ENCODE data around the gene MYO1B. TPM values are rescaled to one million over a fixed set of nuclear protein-coding genes. Genes with fewer than 3 reads are reported as not detected.

The MYO1B gene
- total RNA-seq, 6 experiments from 2014 or later: 214 to 254 (median 236) TPM

DNA sequence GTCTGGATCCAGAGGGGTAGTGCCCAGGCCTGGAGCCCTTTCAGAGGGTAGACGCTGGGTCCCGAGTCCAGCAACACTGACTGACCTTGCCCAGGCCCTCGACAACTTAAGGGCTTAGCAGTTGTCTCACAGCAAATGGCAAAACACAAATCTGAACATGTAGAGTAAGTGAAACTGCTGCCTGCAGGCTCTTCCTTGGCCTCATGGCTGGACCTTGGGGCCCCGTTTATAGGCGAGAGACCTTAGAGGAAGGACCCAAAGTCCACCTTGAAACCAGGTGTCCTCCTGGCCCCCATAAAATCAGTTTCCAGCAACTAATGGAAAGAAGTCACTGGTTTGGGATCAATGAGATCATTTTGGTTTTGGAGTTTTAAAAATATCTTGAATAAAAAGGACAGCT lies 154.4 kb downstream of the MYO1B start:
- Mint-ChIP-seq H3K9me3 (no peaks in the 10 kb centered on the region), H3K4me3 (no peak overlapping the region; the same call in 1 of the 2 replicates), H3K27me3 (ENCODE audit: insufficient read depth) (peaks cover 18% of the 10 kb centered on the region), H3K4me1 (ENCODE audit: low read depth) (peaks cover 61% of the 10 kb centered on the region), H3K36me3 (ENCODE audit: low read depth) (peaks cover 60% of the 10 kb centered on the region), H3K27ac (peak overlapping the region; percentile 61)
- no peak for DNase-seq
- TF ChIP-seq, protein P1, sequence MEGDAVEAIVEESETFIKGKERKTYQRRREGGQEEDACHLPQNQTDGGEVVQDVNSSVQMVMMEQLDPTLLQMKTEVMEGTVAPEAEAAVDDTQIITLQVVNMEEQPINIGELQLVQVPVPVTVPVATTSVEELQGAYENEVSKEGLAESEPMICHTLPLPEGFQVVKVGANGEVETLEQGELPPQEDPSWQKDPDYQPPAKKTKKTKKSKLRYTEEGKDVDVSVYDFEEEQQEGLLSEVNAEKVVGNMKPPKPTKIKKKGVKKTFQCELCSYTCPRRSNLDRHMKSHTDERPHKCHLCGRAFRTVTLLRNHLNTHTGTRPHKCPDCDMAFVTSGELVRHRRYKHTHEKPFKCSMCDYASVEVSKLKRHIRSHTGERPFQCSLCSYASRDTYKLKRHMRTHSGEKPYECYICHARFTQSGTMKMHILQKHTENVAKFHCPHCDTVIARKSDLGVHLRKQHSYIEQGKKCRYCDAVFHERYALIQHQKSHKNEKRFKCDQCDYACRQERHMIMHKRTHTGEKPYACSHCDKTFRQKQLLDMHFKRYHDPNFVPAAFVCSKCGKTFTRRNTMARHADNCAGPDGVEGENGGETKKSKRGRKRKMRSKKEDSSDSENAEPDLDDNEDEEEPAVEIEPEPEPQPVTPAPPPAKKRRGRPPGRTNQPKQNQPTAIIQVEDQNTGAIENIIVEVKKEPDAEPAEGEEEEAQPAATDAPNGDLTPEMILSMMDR (IDR thresholded peaks at IDR 0.05): no peak

DNA sequence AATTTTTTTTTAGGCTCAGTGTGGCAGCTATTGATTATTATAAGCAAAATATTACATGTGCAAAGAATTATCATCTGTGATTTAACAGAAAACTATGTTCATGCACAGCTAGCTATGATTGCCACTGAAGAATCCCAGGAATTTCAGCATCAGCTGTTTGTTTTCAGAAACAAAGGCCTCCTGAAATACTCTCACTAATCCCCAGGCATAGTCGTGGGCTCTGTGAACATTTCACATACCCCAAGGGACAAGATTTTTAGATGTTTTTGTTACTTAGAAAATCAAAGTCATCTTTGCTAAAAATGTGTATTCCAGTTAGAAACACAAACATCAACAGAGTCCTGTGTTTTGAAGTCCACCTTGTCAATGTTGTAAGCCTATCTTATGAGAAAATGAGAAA lies 156.1 kb downstream of the MYO1B start:
- no peaks in the 10 kb centered on the region for H3K9me3 Mint-ChIP-seq
- peaks cover 70% of the 10 kb centered on the region for H3K4me1 Mint-ChIP-seq (ENCODE audit: low read depth)
- H3K27me3 Mint-ChIP-seq (ENCODE audit: insufficient read depth): peaks cover 15% of the 10 kb centered on the region
- peak overlapping the region; percentile 26 for H3K4me3 Mint-ChIP-seq
- H3K36me3 Mint-ChIP-seq (ENCODE audit: low read depth): peaks cover 54% of the 10 kb centered on the region
- H3K27ac Mint-ChIP-seq: peak overlapping the region; percentile 72
- TF ChIP-seq, protein P1 (IDR thresholded peaks at IDR 0.05): no peak
- peak; percentile 39 for DNase-seq

DNA sequence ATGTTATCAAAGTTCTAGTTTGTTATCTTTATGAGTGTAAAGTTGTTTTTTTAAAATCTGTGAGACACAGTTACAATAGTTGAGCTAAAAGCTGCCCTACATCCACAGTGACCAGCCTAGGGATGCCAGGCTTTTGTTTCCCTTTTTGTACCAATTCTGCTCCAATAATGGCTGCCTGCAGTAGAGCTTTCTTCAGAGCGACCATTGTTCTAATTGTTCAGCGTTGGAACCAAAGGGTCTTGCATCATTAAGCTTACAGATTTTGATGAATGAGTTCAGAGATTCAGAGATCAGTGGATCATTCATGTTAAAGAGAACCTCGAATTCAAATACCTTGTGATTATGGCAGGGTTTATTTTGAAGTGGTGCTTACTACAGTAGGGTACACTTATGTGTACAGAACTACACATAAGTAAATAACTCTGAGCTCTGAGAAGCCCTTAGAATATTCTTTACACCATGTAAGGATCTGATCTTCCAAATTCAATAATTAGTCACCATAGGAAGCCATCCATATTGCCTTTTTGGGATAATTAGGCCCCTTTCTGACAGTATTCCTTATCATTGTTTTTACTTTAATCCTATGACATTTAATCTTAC lies 157.9 kb downstream of the MYO1B start:
- no peak overlapping the region; the same call in 1 of the 2 replicates for H3K27ac Mint-ChIP-seq
- no peak overlapping the region for H3K4me3 Mint-ChIP-seq
- H3K27me3 Mint-ChIP-seq (ENCODE audit: insufficient read depth): peaks cover 17% of the 10 kb centered on the region
- no peak for DNase-seq
- H3K9me3 Mint-ChIP-seq: no peaks in the 10 kb centered on the region
- peaks cover 72% of the 10 kb centered on the region for H3K4me1 Mint-ChIP-seq (ENCODE audit: low read depth)
- TF ChIP-seq, protein P1 (IDR thresholded peaks at IDR 0.05): no peak
- peaks cover 53% of the 10 kb centered on the region for H3K36me3 Mint-ChIP-seq (ENCODE audit: low read depth)

DNA sequence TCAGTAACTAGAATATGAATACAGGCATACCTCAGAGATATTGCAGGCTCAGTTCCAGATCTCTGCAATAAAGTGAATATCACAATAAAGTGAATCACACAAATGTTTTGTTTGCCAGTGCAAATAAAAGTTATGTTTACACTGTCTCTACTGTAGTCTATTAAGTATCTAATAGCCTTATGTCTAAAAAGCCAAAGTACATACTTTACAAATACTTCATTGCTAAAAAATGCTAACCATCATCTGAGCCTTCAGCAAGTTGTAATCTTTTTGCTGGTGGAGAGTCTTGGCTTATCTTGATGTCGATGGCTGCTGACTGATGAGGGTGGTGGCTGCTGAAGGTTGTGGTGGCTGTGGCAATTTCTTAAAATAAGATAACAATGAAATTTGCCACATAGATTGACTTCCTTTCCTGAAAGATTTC lies 159.4 kb downstream of the MYO1B start:
- H3K4me1 Mint-ChIP-seq (ENCODE audit: low read depth): peaks cover 68% of the 10 kb centered on the region
- H3K36me3 Mint-ChIP-seq (ENCODE audit: low read depth): peaks cover 57% of the 10 kb centered on the region
- TF ChIP-seq, protein P1 (IDR thresholded peaks at IDR 0.05): no peak
- DNase-seq: peak; percentile 72
- H3K9me3 Mint-ChIP-seq: no peaks in the 10 kb centered on the region
- peak overlapping the region; percentile 70 for H3K27ac Mint-ChIP-seq
- H3K27me3 Mint-ChIP-seq (ENCODE audit: insufficient read depth): peaks cover 15% of the 10 kb centered on the region
- H3K4me3 Mint-ChIP-seq: peak overlapping the region; percentile 35

DNA sequence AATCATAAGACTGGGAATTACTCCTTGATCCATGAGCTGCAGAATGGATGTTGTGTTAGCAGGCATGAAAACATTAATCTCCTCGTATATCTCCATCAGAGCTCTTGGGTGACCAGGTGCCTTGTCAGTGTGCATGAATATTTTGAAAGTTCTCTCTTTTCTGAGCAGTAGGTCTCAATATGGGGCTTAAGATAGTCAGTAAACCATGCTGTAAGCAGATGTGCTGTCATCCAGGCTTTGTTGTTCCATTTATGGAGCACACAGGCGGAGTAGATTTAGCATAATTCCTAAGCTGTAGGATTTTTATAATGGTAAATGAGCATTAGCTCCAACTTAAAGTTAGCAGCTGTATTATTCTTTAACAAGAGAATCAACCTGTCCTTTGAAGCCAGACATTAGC lies 160.3 kb downstream of the MYO1B start:
- H3K4me1 Mint-ChIP-seq (ENCODE audit: low read depth): peaks cover 64% of the 10 kb centered on the region
- H3K36me3 Mint-ChIP-seq (ENCODE audit: low read depth): peaks cover 57% of the 10 kb centered on the region
- DNase-seq: no peak
- TF ChIP-seq, protein P1 (IDR thresholded peaks at IDR 0.05): no peak
- 0 out of 2 replicates have a peak overlapping the region, but pooled peaks have one; percentile 35 for H3K4me3 Mint-ChIP-seq
- H3K9me3 Mint-ChIP-seq: no peaks in the 10 kb centered on the region
- H3K27ac Mint-ChIP-seq: peak overlapping the region; percentile 70
- peaks cover 11% of the 10 kb centered on the region for H3K27me3 Mint-ChIP-seq (ENCODE audit: insufficient read depth)

Measured in HFFc6 (cell line).